CD8-positive, alpha-beta memory T cell (primary cell): ENCODE measurements around the gene SLCO2A1. TPM values are rescaled to one million over a fixed set of nuclear protein-coding genes. Genes with fewer than 3 reads are reported as not detected.

Experiments used
- CTCF ChIA-PET: fragments of 350-600 bp; sonication (Branson Sonifier 250); formaldehyde crosslinking; loops from one replicate; lab custom pipeline; 2021; ENCODE audit warnings: antibody characterized with exemption; lab: Charles Lee
- POLR2A ChIA-PET: fragments of 350-600 bp; sonication (Branson Sonifier 250); formaldehyde crosslinking; loops from one replicate; lab custom pipeline; 2021; ENCODE audit warnings: antibody characterized with exemption; lab: Charles Lee
- DNase-seq, 5 donors: peaks; one replicate each; pipeline versions ENCODE4 v3.0.0 to v3.0.0-alpha.2; 2020 to 2022; ENCODE audit warnings: mixed read lengths in 1 of 5
- H3K27ac ChIP-seq: one replicate; pipeline ENCODE4 v1.7.0; 2013; ENCODE audit warnings: low read depth, mild to moderate bottlenecking, low read length, moderate library complexity
- H3K27me3 ChIP-seq: 2 replicates; pipeline ENCODE4 v1.7.0; 2013; ENCODE audit warnings: low read length, mild to moderate bottlenecking; ENCODE audit not compliant: insufficient read depth, poor library complexity, severe bottlenecking
- H3K36me3 ChIP-seq: 2 replicates; pipeline ENCODE4 v1.7.0; 2013; ENCODE audit warnings: mild to moderate bottlenecking, low read length, moderate library complexity; ENCODE audit not compliant: insufficient read depth
- H3K4me1 ChIP-seq: 2 replicates; pipeline ENCODE4 v1.7.0; 2013; ENCODE audit warnings: mild to moderate bottlenecking, low read length, moderate library complexity; ENCODE audit not compliant: insufficient read depth
- H3K4me3 ChIP-seq: 2 replicates; pipeline ENCODE4 v1.7.0; 2013; ENCODE audit warnings: mild to moderate bottlenecking, low read length
- H3K9me3 ChIP-seq: 2 replicates; pipeline ENCODE4 v1.7.0; 2013; ENCODE audit warnings: mild to moderate bottlenecking, low read length
- H3K27ac Mint-ChIP-seq, 8 donors: one replicate each; pipeline ENCODE4 v1.8.0; 2020 to 2021; ENCODE audit warnings: mixed read lengths in 8 of 8, mild to moderate bottlenecking in 6 of 8, inconsistent platforms in 3 of 8, moderate library complexity in 3 of 8
- H3K27me3 Mint-ChIP-seq, 2 donors: one replicate each; pipeline ENCODE4 v1.8.0; 2020 to 2021; ENCODE audit warnings: mixed read lengths in 2 of 2, mild to moderate bottlenecking in 1 of 2, moderate library complexity in 1 of 2
- H3K36me3 Mint-ChIP-seq, 3 donors: one replicate each; pipeline ENCODE4 v1.8.0; 2020 to 2021; ENCODE audit warnings: mixed read lengths in 3 of 3, inconsistent platforms in 1 of 3, mild to moderate bottlenecking in 1 of 3
- H3K4me1 Mint-ChIP-seq, 3 donors: one replicate each; pipeline ENCODE4 v1.8.0; 2020 to 2021; ENCODE audit warnings: mixed read lengths in 3 of 3, inconsistent platforms in 1 of 3, mild to moderate bottlenecking in 1 of 3
- H3K4me3 Mint-ChIP-seq, 7 donors: one replicate each; pipeline ENCODE4 v1.8.0; 2020 to 2021; ENCODE audit warnings: mixed read lengths in 7 of 7, mild to moderate bottlenecking in 6 of 7, moderate library complexity in 4 of 7, inconsistent platforms in 2 of 7
- H3K9me3 Mint-ChIP-seq, 5 donors: one replicate each; pipeline ENCODE4 v1.8.0; 2020 to 2022; ENCODE audit warnings: mixed read lengths in 5 of 5, mild to moderate bottlenecking in 3 of 5, moderate library complexity in 2 of 5, inconsistent platforms in 1 of 5
- polyA plus RNA-seq: library from polyadenylated mRNA; unstranded; fragments of 300-500 nt; fragmentation: Illumina TruSeq; gene quantifications from one replicate; pipeline ENCODE4 v1.2.3, GENCODE V29; 2021
- total RNA-seq, 2 experiments: library from RNA; stranded (reverse); gene quantifications; one replicate each; pipeline ENCODE4 v1.2.3, GENCODE V29; 2021

Gene SLCO2A1
- total and polyA plus RNA-seq, 3 experiments from 2014 or later: not detected

DNA sequence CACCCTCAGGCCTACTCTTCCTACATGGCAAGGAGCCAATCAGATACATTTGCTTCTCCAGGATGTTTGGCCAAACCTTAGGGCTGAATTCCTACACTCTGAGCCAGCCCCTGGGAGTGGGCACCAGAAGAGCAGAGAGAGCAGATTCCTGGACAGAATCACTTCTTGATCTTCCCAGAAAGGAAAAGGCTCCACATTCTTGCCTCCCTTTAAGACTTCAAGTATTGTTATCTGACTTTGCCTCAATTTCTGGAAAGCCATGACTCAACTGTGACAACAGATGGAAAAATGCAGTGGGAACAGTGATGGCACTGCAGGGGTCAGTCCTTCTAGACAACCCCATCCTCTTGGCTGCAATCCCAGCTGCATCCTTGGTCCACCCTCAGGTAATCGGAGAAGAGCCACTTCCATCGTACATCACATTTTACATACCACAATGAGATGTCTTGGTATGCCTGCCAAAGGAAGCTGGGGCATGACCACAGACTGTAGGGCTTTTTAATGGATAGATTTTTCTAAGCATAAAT, 21.0 kb downstream of the SLCO2A1 start:
- CTCF ChIA-PET: no interaction called here
- no peak overlapping the region for H3K27ac Mint-ChIP-seq

GRCh38 chr3:134007819-134008218, 21.9 kb downstream of the SLCO2A1 start:
- no peaks in the 10 kb centered on the region for H3K36me3 Mint-ChIP-seq
- no peaks in the 10 kb centered on the region for H3K9me3 ChIP-seq
- POLR2A ChIA-PET: no interaction called here
- H3K27me3 ChIP-seq: no peaks in the 10 kb centered on the region
- no peaks in the 10 kb centered on the region for H3K36me3 ChIP-seq
- H3K27me3 Mint-ChIP-seq: peaks cover 8 to 26% of the 10 kb centered on the region in 2 donors
- no peak overlapping the region for H3K4me3 Mint-ChIP-seq
- H3K4me1 Mint-ChIP-seq: no peaks in the 10 kb centered on the region
- no peak overlapping the region for H3K27ac Mint-ChIP-seq
- no peak overlapping the region for H3K4me3 ChIP-seq
- no peak overlapping the region for H3K27ac ChIP-seq
- no peak for DNase-seq
- CTCF ChIA-PET: no interaction called here
- H3K4me1 ChIP-seq: no peaks in the 10 kb centered on the region
- no peaks in the 10 kb centered on the region for H3K9me3 Mint-ChIP-seq

More for the DNA sequence above, 21.0 kb downstream of the SLCO2A1 start:
- H3K27me3 ChIP-seq: no peaks in the 10 kb centered on the region
- no peaks in the 10 kb centered on the region for H3K4me1 Mint-ChIP-seq
- peaks cover 8 to 26% of the 10 kb centered on the region in 2 donors for H3K27me3 Mint-ChIP-seq
- no peak overlapping the region for H3K4me3 Mint-ChIP-seq
- H3K4me1 ChIP-seq: no peaks in the 10 kb centered on the region
- no peaks in the 10 kb centered on the region for H3K36me3 ChIP-seq
- DNase-seq: no peak
- no peaks in the 10 kb centered on the region for H3K9me3 Mint-ChIP-seq
- H3K36me3 Mint-ChIP-seq: no peaks in the 10 kb centered on the region
- no peaks in the 10 kb centered on the region for H3K9me3 ChIP-seq
- no peak overlapping the region for H3K27ac ChIP-seq
- no peak overlapping the region for H3K4me3 ChIP-seq
- POLR2A ChIA-PET: no interaction called here

DNA sequence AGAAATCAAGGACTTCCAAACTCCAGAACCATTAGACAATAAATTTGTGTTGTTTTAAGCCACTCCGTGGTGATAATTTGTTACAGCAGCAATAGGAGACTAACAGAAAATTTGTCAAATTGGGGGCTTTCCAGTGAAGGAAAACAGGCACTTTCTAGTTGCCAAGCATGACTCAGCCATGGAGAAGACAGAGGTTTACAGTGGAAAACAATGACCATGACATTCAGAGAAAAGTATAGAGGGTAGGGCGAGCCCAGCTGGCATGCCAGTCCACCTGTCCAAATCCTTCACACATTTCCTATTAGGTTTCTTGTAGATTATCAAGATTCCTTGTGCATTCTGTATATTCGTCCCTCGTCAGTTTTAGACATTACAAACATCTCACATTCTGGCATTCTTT, 24.9 kb downstream of the SLCO2A1 start:
- no peaks in the 10 kb centered on the region for H3K9me3 ChIP-seq
- no peak for DNase-seq
- no peaks in the 10 kb centered on the region for H3K36me3 Mint-ChIP-seq

DNA sequence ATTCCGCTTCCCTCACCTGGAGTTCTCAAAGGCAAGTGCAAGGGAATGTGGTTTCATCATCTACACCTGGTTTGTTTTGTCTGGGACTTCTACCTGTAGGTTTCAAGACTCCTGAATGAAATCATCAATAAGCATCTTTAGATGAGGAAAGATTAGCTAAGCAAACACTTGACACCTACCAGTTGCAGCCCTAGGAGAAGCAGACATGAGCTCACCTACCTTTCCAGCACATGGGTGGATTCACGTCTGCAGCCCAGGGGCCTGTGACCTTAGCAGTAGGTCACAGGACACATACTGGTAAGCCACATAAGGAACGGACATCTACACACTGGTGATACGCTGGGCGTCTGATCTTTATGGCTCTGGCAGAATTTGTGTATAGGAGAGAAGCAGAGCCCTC, 26.7 kb downstream of the SLCO2A1 start:
- DNase-seq: no peak
- Histone ChIP-seq H3K27me3 (no peaks in the 10 kb centered on the region), H3K4me1 (no peaks in the 10 kb centered on the region), H3K27ac (no peak overlapping the region), H3K36me3 (no peaks in the 10 kb centered on the region), H3K4me3 (no peak overlapping the region), H3K9me3 (no peaks in the 10 kb centered on the region)
- Mint-ChIP-seq H3K36me3 (no peaks in the 10 kb centered on the region), H3K9me3 (no peaks in the 10 kb centered on the region), H3K4me3 (no peak overlapping the region), H3K27ac (no peak overlapping the region), H3K4me1 (no peaks in the 10 kb centered on the region), H3K27me3 (peaks cover 3 to 21% of the 10 kb centered on the region in 2 donors)
- CTCF ChIA-PET: no interaction called here
- POLR2A ChIA-PET: no interaction called here

More for the DNA sequence above, 24.9 kb downstream of the SLCO2A1 start:
- Histone ChIP-seq H3K27ac (no peak overlapping the region), H3K27me3 (no peaks in the 10 kb centered on the region), H3K4me3 (no peak overlapping the region), H3K36me3 (no peaks in the 10 kb centered on the region), H3K4me1 (no peaks in the 10 kb centered on the region)
- H3K4me1 Mint-ChIP-seq: no peaks in the 10 kb centered on the region
- H3K4me3 Mint-ChIP-seq: no peak overlapping the region
- ChIA-PET POLR2A (no interaction called here), CTCF (no interaction called here)
- H3K9me3 Mint-ChIP-seq: no peaks in the 10 kb centered on the region
- H3K27me3 Mint-ChIP-seq: peaks cover 6 to 17% of the 10 kb centered on the region in 2 donors
- H3K27ac Mint-ChIP-seq: no peak overlapping the region

- DNase-seq: no peak
- no peak overlapping the region for H3K4me3 ChIP-seq
- Mint-ChIP-seq H3K36me3 (no peaks in the 10 kb centered on the region), H3K27ac (no peak overlapping the region), H3K4me1 (no peaks in the 10 kb centered on the region), H3K4me3 (no peak overlapping the region), H3K9me3 (no peaks in the 10 kb centered on the region), H3K27me3 (peaks cover 3 to 21% of the 10 kb centered on the region in 2 donors)
- POLR2A ChIA-PET: no interaction called here
- no peaks in the 10 kb centered on the region for H3K4me1 ChIP-seq
- H3K27ac ChIP-seq: no peak overlapping the region
- CTCF ChIA-PET: no interaction called here
- no peaks in the 10 kb centered on the region for H3K9me3 ChIP-seq
- no peaks in the 10 kb centered on the region for H3K27me3 ChIP-seq
- no peaks in the 10 kb centered on the region for H3K36me3 ChIP-seq
These were observed 27.4 kb downstream of the SLCO2A1 start for GRCh38 chr3:134002306-134002705.

- Mint-ChIP-seq H3K27ac (no peak overlapping the region), H3K9me3 (no peaks in the 10 kb centered on the region), H3K27me3 (peaks cover 3 to 21% of the 10 kb centered on the region in 2 donors), H3K36me3 (no peaks in the 10 kb centered on the region), H3K4me1 (no peaks in the 10 kb centered on the region), H3K4me3 (no peak overlapping the region)
- Histone ChIP-seq H3K27me3 (no peaks in the 10 kb centered on the region), H3K4me3 (no peak overlapping the region), H3K9me3 (no peaks in the 10 kb centered on the region), H3K27ac (no peak overlapping the region), H3K36me3 (no peaks in the 10 kb centered on the region), H3K4me1 (no peaks in the 10 kb centered on the region)
- no peak for DNase-seq
- CTCF ChIA-PET: no interaction called here
- POLR2A ChIA-PET: no interaction called here
These were observed 28.5 kb downstream of the SLCO2A1 start for GRCh38 chr3:134001251-134001650.

GRCh38 chr3:133999891-134000685, 29.6 kb downstream of the SLCO2A1 start:
- Histone ChIP-seq H3K27ac (no peak overlapping the region), H3K27me3 (no peaks in the 10 kb centered on the region), H3K4me3 (no peak overlapping the region), H3K36me3 (no peaks in the 10 kb centered on the region), H3K4me1 (no peaks in the 10 kb centered on the region), H3K9me3 (no peaks in the 10 kb centered on the region)
- Mint-ChIP-seq H3K4me3 (no peak overlapping the region), H3K36me3 (no peaks in the 10 kb centered on the region), H3K9me3 (no peaks in the 10 kb centered on the region), H3K27me3 (peaks cover 3 to 21% of the 10 kb centered on the region in 2 donors), H3K4me1 (no peaks in the 10 kb centered on the region), H3K27ac (peak overlapping the region in 1 of 8 donors; percentile 64)
- ChIA-PET POLR2A (no interaction called here), CTCF (no interaction called here)
- DNase-seq: no peak

GRCh38 chr3:133998691-133999241, 31.0 kb downstream of the SLCO2A1 start:
- Mint-ChIP-seq H3K36me3 (no peaks in the 10 kb centered on the region), H3K9me3 (no peaks in the 10 kb centered on the region), H3K27me3 (peaks cover 3 to 28% of the 10 kb centered on the region in 2 donors), H3K27ac (no peak overlapping the region), H3K4me1 (no peaks in the 10 kb centered on the region), H3K4me3 (no peak overlapping the region)
- Histone ChIP-seq H3K4me3 (no peak overlapping the region), H3K27me3 (no peaks in the 10 kb centered on the region), H3K27ac (no peak overlapping the region), H3K4me1 (no peaks in the 10 kb centered on the region), H3K36me3 (no peaks in the 10 kb centered on the region), H3K9me3 (no peaks in the 10 kb centered on the region)
- no peak for DNase-seq
- CTCF ChIA-PET: no interaction called here
- POLR2A ChIA-PET: no interaction called here
